GM23338 (cell line): Measurements from ENCODE around the gene SGCD. TPM values are rescaled to one million over a fixed set of nuclear protein-coding genes. Genes with fewer than 3 reads are reported as not detected.

ENCODE experiments used
- ATAC-seq: fragments of 200-7000 bp; cut with Tn5 transposase; 3 replicates; pipeline ENCODE4 v1.9.1; 2020
- DNase-seq: peaks from one replicate; pipeline ENCODE4 v3.0.0-alpha.2; 2015; ENCODE audit warnings: low spot score
- H2AFZ ChIP-seq: fragments of 200-600 bp; sonication (generic); 2 replicates; pipeline ENCODE4 v1.8.0; 2016; ENCODE audit warnings: antibody characterized with exemption, mild to moderate bottlenecking, moderate library complexity
- H3F3A ChIP-seq: fragments of 200-600 bp; sonication (generic); replicated peaks from 2 replicates; pipeline ENCODE4 v1.8.0; 2017; ENCODE audit warnings: antibody characterized with exemption, mixed run types, low read depth
- H3K27ac ChIP-seq: fragments of 200-600 bp; sonication (generic); 2 replicates; pipeline ENCODE4 v1.6.1; 2016; ENCODE audit warnings: low read depth
- H3K27me3 ChIP-seq: fragments of 200-600 bp; sonication (generic); 2 replicates; pipeline ENCODE4 v1.8.0; 2016; ENCODE audit warnings: mild to moderate bottlenecking, mixed run types, moderate library complexity; ENCODE audit not compliant: insufficient read depth
- H3K36me3 ChIP-seq: fragments of 200-600 bp; sonication (generic); 2 replicates; pipeline ENCODE4 v1.8.0; 2016; ENCODE audit warnings: mild to moderate bottlenecking; ENCODE audit not compliant: insufficient read depth
- H3K4me1 ChIP-seq: fragments of 200-600 bp; sonication (generic); 2 replicates; pipeline ENCODE4 v1.8.0; 2016; ENCODE audit warnings: mild to moderate bottlenecking, moderate library complexity; ENCODE audit not compliant: insufficient read depth
- H3K4me2 ChIP-seq: fragments of 200-600 bp; sonication (generic); 2 replicates; pipeline ENCODE4 v1.7.1; 2017; ENCODE audit warnings: mixed run types
- H3K4me3 ChIP-seq: fragments of 200-600 bp; sonication (generic); 2 replicates; pipeline ENCODE4 v1.6.1; 2016; ENCODE audit warnings: mixed run types
- H3K79me2 ChIP-seq: fragments of 200-600 bp; sonication (generic); replicated peaks from 2 replicates; pipeline ENCODE4 v1.8.0; 2017; ENCODE audit warnings: mild to moderate bottlenecking; ENCODE audit not compliant: insufficient read depth
- H3K9me2 ChIP-seq: fragments of 200-600 bp; sonication (generic); 2 replicates; pipeline ENCODE4 v1.8.0; 2017; ENCODE audit not compliant: insufficient read depth
- H4K20me1 ChIP-seq: fragments of 200-600 bp; sonication (generic); replicated peaks from 2 replicates; pipeline ENCODE4 v1.8.0; 2017; ENCODE audit warnings: mild to moderate bottlenecking; ENCODE audit not compliant: insufficient read depth
- H3K27ac Mint-ChIP-seq: 2 replicates; pipeline ENCODE4 v1.8.0; 2020; ENCODE audit warnings: inconsistent platforms, mild to moderate bottlenecking, moderate library complexity, mixed read lengths
- H3K27me3 Mint-ChIP-seq: 3 replicates; pipeline ENCODE4 v1.8.0; 2022; ENCODE audit warnings: low read depth, mild to moderate bottlenecking, moderate library complexity, mixed read lengths, inconsistent platforms; ENCODE audit not compliant: insufficient read depth, poor library complexity
- H3K36me3 Mint-ChIP-seq: 3 replicates; pipeline ENCODE4 v1.8.0; 2021; ENCODE audit warnings: low read depth, mild to moderate bottlenecking, inconsistent platforms, moderate library complexity, mixed read lengths
- H3K4me1 Mint-ChIP-seq: 3 replicates; pipeline ENCODE4 v1.8.0; 2020; ENCODE audit warnings: mild to moderate bottlenecking, inconsistent platforms, mixed read lengths
- H3K4me3 Mint-ChIP-seq: 3 replicates; pipeline ENCODE4 v1.8.0; 2021; ENCODE audit warnings: moderate library complexity, mild to moderate bottlenecking, inconsistent platforms, mixed read lengths
- H3K9me3 Mint-ChIP-seq: 3 replicates; pipeline ENCODE4 v1.8.0; 2020; ENCODE audit warnings: moderate library complexity, mild to moderate bottlenecking, inconsistent platforms, mixed read lengths
- CREB1 ChIP-seq: fragments of 250-450 bp; sonication (Bioruptor Pico); IDR thresholded peaks from 2 replicates; pipeline ENCODE4 v1.5.0; 2020; ENCODE audit warnings: low read depth, mild to moderate bottlenecking, moderate library complexity
- CTCF ChIP-seq, 2 experiments: fragments of 200-600 bp in 1 of 2; sonication (generic) in 1 of 2; conservative IDR thresholded peaks; 2 replicates each; pipeline versions ENCODE4 v1.5.1 to v1.6.1; 2016 to 2017; ENCODE audit warnings: antibody characterized with exemption in 2 of 2, low read depth in 2 of 2, mild to moderate bottlenecking in 2 of 2, moderate library complexity in 1 of 2
- ETS1 ChIP-seq: IDR thresholded peaks from 2 replicates; pipeline ENCODE4 v1.6.1; 2016; ENCODE audit warnings: antibody characterized with exemption
- EZH2 ChIP-seq: fragments of 200-600 bp; sonication (generic); IDR thresholded peaks from one replicate; pipeline ENCODE4 v1.8.0; 2017; ENCODE audit warnings: antibody characterized with exemption, mild to moderate bottlenecking, low read depth; ENCODE audit not compliant: unreplicated experiment
- EZH2phosphoT487 ChIP-seq: fragments of 200-600 bp; sonication (generic); IDR thresholded peaks from one replicate; pipeline ENCODE4 v1.8.1; 2018; ENCODE audit warnings: antibody characterized with exemption; ENCODE audit not compliant: unreplicated experiment
- JUNB ChIP-seq: IDR thresholded peaks from one replicate; pipeline ENCODE4 v1.6.1; 2016; ENCODE audit warnings: antibody characterized with exemption; ENCODE audit not compliant: unreplicated experiment
- NANOG ChIP-seq: IDR thresholded peaks from 2 replicates; pipeline ENCODE4 v1.6.1; 2016; ENCODE audit warnings: antibody characterized with exemption, borderline replicate concordance
- POLR2AphosphoS5 ChIP-seq: IDR thresholded peaks from 2 replicates; pipeline ENCODE4 v1.6.1; 2016; ENCODE audit warnings: antibody characterized with exemption, low read depth
- REST ChIP-seq: IDR thresholded peaks from one replicate; pipeline ENCODE4 v1.6.1; 2018; ENCODE audit warnings: antibody characterized with exemption; ENCODE audit not compliant: unreplicated experiment
- STAT1 ChIP-seq: IDR thresholded peaks from one replicate; pipeline ENCODE4 v1.6.1; 2016; ENCODE audit warnings: antibody characterized with exemption; ENCODE audit not compliant: unreplicated experiment
- ZNF114 ChIP-seq: fragments of 250-450 bp; sonication (Bioruptor Pico); IDR thresholded peaks from 2 replicates; pipeline ENCODE4 v1.5.0; 2020; ENCODE audit warnings: mild to moderate bottlenecking, moderate library complexity
- ZNF331 ChIP-seq: fragments of 250-450 bp; sonication (Bioruptor Pico); IDR thresholded peaks from 2 replicates; pipeline ENCODE4 v1.5.0; 2020; ENCODE audit warnings: low read depth, mild to moderate bottlenecking, moderate library complexity
- polyA plus RNA-seq: library from polyadenylated mRNA; unstranded; fragments of >200 nt; fragmentation: Nextera tagmentation; extraction: Ambion mirVana; gene quantifications from 2 replicates; pipeline ENCODE4 v1.2.1, GENCODE V29; 2016
- total RNA-seq: library from RNA; depleted of rRNA; stranded (reverse); fragments of >200 nt; shearing (Covaris generic); gene quantifications from 2 replicates; pipeline ENCODE4 v1.2.3, GENCODE V29; 2014
- TF ChIP-seq, protein P1 (sequence below): fragments of 250-450 bp; sonication (Bioruptor Pico); IDR thresholded peaks from 2 replicates; pipeline ENCODE4 v1.5.0; 2020; ENCODE audit warnings: mild to moderate bottlenecking, moderate library complexity

The SGCD gene
- total and polyA plus RNA-seq, 2 experiments from 2014 or later, result 0.03 to 0.05 TPM

- Mint-ChIP-seq H3K4me1 (no peaks in the 10 kb centered on the region), H3K27ac (no peak overlapping the region), H3K4me3 (no peak overlapping the region), H3K9me3 (0 out of 3 replicates have a peak, but pooled peaks cover 3% of the 10 kb centered on the region), H3K36me3 (no peaks in the 10 kb centered on the region), H3K27me3 (peaks cover 1% of the 10 kb centered on the region)
- Histone ChIP-seq H3K36me3 (no peaks in the 10 kb centered on the region), H3K4me1 (no peaks in the 10 kb centered on the region), H3F3A (no peaks in the 10 kb centered on the region), H3K79me2 (no peaks in the 10 kb centered on the region), H3K4me3 (no peak overlapping the region), H3K4me2 (no peak overlapping the region), H4K20me1 (no peaks in the 10 kb centered on the region), H2AFZ (no peak overlapping the region), H3K9me2 (peaks cover 10% of the 10 kb centered on the region; the same call in 1 of the 2 replicates), H3K27ac (no peak overlapping the region), H3K27me3 (no peaks in the 10 kb centered on the region)
- ATAC-seq, result no peak
- TF ChIP-seq POLR2AphosphoS5 (no peak), ZNF114 (CRISPR knock-in tag) (no peak), STAT1 (no peak), EZH2phosphoT487 (no peak), CREB1 (CRISPR knock-in tag) (no peak), ETS1 (no peak), ZNF331 (no peak), REST (no peak), NANOG (no peak), EZH2 (no peak), CTCF (conservative IDR thresholded peaks at IDR 0.05; ENCODE audit: low read depth in 2 of 2) (no peak), JUNB (no peak)
- TF ChIP-seq, protein P1, sequence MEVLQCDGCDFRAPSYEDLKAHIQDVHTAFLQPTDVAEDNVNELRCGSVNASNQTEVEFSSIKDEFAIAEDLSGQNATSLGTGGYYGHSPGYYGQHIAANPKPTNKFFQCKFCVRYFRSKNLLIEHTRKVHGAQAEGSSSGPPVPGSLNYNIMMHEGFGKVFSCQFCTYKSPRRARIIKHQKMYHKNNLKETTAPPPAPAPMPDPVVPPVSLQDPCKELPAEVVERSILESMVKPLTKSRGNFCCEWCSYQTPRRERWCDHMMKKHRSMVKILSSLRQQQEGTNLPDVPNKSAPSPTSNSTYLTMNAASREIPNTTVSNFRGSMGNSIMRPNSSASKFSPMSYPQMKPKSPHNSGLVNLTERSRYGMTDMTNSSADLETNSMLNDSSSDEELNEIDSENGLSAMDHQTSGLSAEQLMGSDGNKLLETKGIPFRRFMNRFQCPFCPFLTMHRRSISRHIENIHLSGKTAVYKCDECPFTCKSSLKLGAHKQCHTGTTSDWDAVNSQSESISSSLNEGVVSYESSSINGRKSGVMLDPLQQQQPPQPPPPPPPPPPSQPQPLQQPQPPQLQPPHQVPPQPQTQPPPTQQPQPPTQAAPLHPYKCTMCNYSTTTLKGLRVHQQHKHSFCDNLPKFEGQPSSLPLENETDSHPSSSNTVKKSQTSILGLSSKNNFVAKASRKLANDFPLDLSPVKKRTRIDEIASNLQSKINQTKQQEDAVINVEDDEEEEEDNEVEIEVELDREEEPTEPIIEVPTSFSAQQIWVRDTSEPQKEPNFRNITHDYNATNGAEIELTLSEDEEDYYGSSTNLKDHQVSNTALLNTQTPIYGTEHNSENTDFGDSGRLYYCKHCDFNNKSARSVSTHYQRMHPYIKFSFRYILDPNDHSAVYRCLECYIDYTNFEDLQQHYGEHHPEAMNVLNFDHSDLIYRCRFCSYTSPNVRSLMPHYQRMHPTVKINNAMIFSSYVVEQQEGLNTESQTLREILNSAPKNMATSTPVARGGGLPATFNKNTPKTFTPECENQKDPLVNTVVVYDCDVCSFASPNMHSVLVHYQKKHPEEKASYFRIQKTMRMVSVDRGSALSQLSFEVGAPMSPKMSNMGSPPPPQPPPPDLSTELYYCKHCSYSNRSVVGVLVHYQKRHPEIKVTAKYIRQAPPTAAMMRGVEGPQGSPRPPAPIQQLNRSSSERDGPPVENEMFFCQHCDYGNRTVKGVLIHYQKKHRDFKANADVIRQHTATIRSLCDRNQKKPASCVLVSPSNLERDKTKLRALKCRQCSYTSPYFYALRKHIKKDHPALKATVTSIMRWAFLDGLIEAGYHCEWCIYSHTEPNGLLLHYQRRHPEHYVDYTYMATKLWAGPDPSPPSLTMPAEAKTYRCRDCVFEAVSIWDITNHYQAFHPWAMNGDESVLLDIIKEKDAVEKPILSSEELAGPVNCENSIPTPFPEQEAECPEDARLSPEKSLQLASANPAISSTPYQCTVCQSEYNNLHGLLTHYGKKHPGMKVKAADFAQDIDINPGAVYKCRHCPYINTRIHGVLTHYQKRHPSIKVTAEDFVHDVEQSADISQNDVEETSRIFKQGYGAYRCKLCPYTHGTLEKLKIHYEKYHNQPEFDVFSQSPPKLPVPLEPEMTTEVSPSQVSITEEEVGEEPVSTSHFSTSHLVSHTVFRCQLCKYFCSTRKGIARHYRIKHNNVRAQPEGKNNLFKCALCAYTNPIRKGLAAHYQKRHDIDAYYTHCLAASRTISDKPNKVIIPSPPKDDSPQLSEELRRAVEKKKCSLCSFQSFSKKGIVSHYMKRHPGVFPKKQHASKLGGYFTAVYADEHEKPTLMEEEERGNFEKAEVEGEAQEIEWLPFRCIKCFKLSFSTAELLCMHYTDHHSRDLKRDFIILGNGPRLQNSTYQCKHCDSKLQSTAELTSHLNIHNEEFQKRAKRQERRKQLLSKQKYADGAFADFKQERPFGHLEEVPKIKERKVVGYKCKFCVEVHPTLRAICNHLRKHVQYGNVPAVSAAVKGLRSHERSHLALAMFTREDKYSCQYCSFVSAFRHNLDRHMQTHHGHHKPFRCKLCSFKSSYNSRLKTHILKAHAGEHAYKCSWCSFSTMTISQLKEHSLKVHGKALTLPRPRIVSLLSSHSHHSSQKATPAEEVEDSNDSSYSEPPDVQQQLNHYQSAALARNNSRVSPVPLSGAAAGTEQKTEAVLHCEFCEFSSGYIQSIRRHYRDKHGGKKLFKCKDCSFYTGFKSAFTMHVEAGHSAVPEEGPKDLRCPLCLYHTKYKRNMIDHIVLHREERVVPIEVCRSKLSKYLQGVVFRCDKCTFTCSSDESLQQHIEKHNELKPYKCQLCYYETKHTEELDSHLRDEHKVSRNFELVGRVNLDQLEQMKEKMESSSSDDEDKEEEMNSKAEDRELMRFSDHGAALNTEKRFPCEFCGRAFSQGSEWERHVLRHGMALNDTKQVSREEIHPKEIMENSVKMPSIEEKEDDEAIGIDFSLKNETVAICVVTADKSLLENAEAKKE (CRISPR knock-in tag), result no peak
- DNase-seq, result no peak
These were observed 155.9 kb downstream of the SGCD start for GRCh38 chr5:156482818-156483217.
